Neural cell (in vitro differentiated cells): ENCODE data around the gene SLC25A19. TPM values are rescaled to one million over a fixed set of nuclear protein-coding genes. Genes with fewer than 3 reads are reported as not detected.

Source experiments
- H2AFZ ChIP-seq: fragments of 200-600, 300-800 bp; sonication (generic), shearing (Covaris generic); 2 replicates; pipeline ENCODE4 v1.6.0; 2014; ENCODE audit warnings: low read depth, mild to moderate bottlenecking, antibody characterized with exemption, low read length, moderate library complexity
- H3F3A ChIP-seq: fragments of 200-600 bp; shearing (Covaris generic); 2 replicates; pipeline ENCODE4 v1.6.1; 2016; ENCODE audit warnings: mild to moderate bottlenecking, moderate library complexity, mixed read lengths, antibody characterized with exemption, low read length; ENCODE audit not compliant: insufficient read depth, poor library complexity, severe bottlenecking
- H3K27ac ChIP-seq: fragments of 200-600, 300-800 bp; sonication (generic), shearing (Covaris generic); 2 replicates; pipeline ENCODE4 v1.5.1; 2014; ENCODE audit warnings: mild to moderate bottlenecking, low read length, moderate library complexity
- H3K27me3 ChIP-seq: fragments of 300-800, 200-600 bp; sonication (generic), shearing (Covaris generic); 2 replicates; pipeline ENCODE4 v1.6.0; 2014; ENCODE audit warnings: mild to moderate bottlenecking, low read depth, low read length, moderate library complexity; ENCODE audit not compliant: insufficient read depth
- H3K36me3 ChIP-seq: fragments of 300-800, 200-600 bp; sonication (generic), shearing (Covaris generic); 2 replicates; pipeline ENCODE4 v1.5.1; 2014; ENCODE audit warnings: mild to moderate bottlenecking, antibody characterized with exemption, low read length, moderate library complexity; ENCODE audit not compliant: insufficient read depth
- H3K4me2 ChIP-seq: fragments of 300-800, 200-600 bp; sonication (generic), shearing (Covaris generic); 2 replicates; pipeline ENCODE4 v1.6.0; 2014; ENCODE audit warnings: mild to moderate bottlenecking, low read length
- H3K4me3 ChIP-seq: fragments of 300-800, 200-600 bp; sonication (generic), shearing (Covaris generic); 2 replicates; pipeline ENCODE4 v1.5.1; 2014; ENCODE audit warnings: mild to moderate bottlenecking, low read length, moderate library complexity
- H3K79me2 ChIP-seq: fragments of 200-600 bp; shearing (Covaris generic); replicated peaks from 2 replicates; pipeline ENCODE4 v1.6.0; 2014; ENCODE audit warnings: mild to moderate bottlenecking, low read length, moderate library complexity; ENCODE audit not compliant: insufficient read depth
- H3K9ac ChIP-seq: fragments of 300-800, 200-600 bp; sonication (generic), shearing (Covaris generic); 2 replicates; pipeline ENCODE4 v1.6.1; 2016; ENCODE audit warnings: mild to moderate bottlenecking, low read length, mixed read lengths
- H3K9me2 ChIP-seq: fragments of 200-600 bp; shearing (Covaris generic); 2 replicates; pipeline ENCODE4 v1.6.1; 2016; ENCODE audit warnings: mild to moderate bottlenecking, low read length, mixed read lengths; ENCODE audit not compliant: insufficient read depth
- H3K9me3 ChIP-seq: fragments of 200-600, 300-800 bp; sonication (generic), shearing (Covaris generic); 2 replicates; pipeline ENCODE4 v1.6.1; 2016; ENCODE audit warnings: mild to moderate bottlenecking, mixed run types, low read length, moderate library complexity, mixed read lengths
- H4K20me1 ChIP-seq: fragments of 200-600 bp; shearing (Covaris generic); 2 replicates; pipeline ENCODE4 v1.6.1; 2016; ENCODE audit warnings: mild to moderate bottlenecking, mixed run types; ENCODE audit not compliant: insufficient read depth
- EP300 ChIP-seq: fragments of 450-650 bp; conservative IDR thresholded peaks from 2 replicates; pipeline ENCODE4 v1.6.1; 2014; ENCODE audit warnings: antibody characterized with exemption, mild to moderate bottlenecking, moderate library complexity; ENCODE audit not compliant: poor library complexity, severe bottlenecking
- EZH2 ChIP-seq: fragments of 200-600, 300-800 bp; shearing (Covaris generic), sonication (generic); IDR thresholded peaks from 2 replicates; pipeline ENCODE4 v1.6.1; 2014; ENCODE audit warnings: antibody characterized with exemption, low read length, borderline replicate concordance, mild to moderate bottlenecking; ENCODE audit not compliant: insufficient read depth, poor library complexity, severe bottlenecking
- MXI1 ChIP-seq: fragments of 450-650 bp; conservative IDR thresholded peaks from 2 replicates; pipeline ENCODE4 v1.6.1; 2014; ENCODE audit warnings: antibody characterized with exemption, mild to moderate bottlenecking; ENCODE audit not compliant: poor library complexity, severe bottlenecking
- POLR2AphosphoS5 ChIP-seq: IDR thresholded peaks from 2 replicates; pipeline ENCODE4 v1.6.1; 2012
- RAD21 ChIP-seq: fragments of 450-650 bp; conservative IDR thresholded peaks from 2 replicates; pipeline ENCODE4 v1.6.1; 2014; ENCODE audit warnings: antibody characterized with exemption, mild to moderate bottlenecking, moderate library complexity
- SMC3 ChIP-seq: fragments of 450-650 bp; conservative IDR thresholded peaks from 2 replicates; pipeline ENCODE4 v1.6.1; 2014; ENCODE audit warnings: antibody characterized with exemption, mild to moderate bottlenecking, moderate library complexity; ENCODE audit not compliant: poor library complexity
- TAF1 ChIP-seq: IDR thresholded peaks from 2 replicates; pipeline ENCODE4 v1.6.1; 2012; ENCODE audit warnings: low read depth
- polyA plus RNA-seq: library from polyadenylated mRNA; depleted of rRNA; stranded (reverse); fragments of >200 nt; gene quantifications from 2 replicates; pipeline ENCODE4 v1.2.3, GENCODE V29; 2014
- TF ChIP-seq, protein P1 (sequence below): fragments of 450-650 bp; IDR thresholded peaks from 2 replicates; pipeline ENCODE4 v1.5.1; 2014; ENCODE audit warnings: antibody characterized with exemption, mild to moderate bottlenecking, moderate library complexity; ENCODE audit not compliant: poor library complexity, severe bottlenecking
- TF ChIP-seq, protein P2 (sequence below): IDR thresholded peaks from 2 replicates; pipeline ENCODE4 v1.6.1; 2012; ENCODE audit warnings: borderline replicate concordance

The SLC25A19 gene
- polyA plus RNA-seq, 1 donor from 2014 or later = 13.8 TPM

DNA sequence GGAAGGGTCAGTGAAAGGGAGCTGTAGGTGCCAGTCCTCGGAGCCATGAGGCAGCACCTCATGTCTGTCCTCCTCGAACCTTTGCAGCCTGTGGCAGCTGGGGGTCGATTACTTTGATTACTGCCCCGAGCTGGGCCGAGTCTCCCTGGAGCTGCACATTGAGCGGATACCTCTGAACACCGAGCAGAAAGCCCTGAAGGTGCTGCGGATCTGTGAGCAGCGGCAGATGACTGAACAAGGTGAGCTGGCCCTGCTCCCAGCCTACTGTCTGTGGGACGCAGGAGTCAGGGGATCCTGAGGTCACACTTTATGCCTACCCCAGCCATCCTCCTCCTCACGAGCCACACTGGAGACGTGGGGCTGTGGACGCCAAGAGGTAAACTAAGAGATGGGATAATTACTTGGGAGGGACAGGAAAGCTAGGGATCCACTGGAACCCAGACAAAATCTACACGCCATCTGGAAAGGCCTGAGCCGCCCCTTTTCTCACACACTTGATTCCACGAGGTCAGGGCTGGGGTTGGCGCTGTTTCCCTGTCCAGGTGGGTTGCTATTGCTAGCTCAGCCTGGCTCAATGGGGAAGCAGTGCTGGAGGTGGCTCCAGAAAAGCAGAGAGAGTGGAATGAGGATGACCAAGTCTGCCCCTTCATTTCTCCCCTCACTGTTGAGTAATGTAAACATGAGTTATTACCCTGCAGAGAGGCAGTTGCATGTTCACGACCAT is 57.3 kb downstream of the SLC25A19 start:
- Histone ChIP-seq H3F3A (no peaks in the 10 kb centered on the region), H3K36me3 (peaks cover 5% of the 10 kb centered on the region), H3K27me3 (no peaks in the 10 kb centered on the region), H4K20me1 (no peaks in the 10 kb centered on the region), H3K9me2 (no peaks in the 10 kb centered on the region), H2AFZ (no peak overlapping the region), H3K79me2 (no peaks in the 10 kb centered on the region), H3K27ac (no peak overlapping the region), H3K9ac (no peak overlapping the region), H3K9me3 (no peaks in the 10 kb centered on the region), H3K4me2 (no peak overlapping the region), H3K4me3 (no peak overlapping the region)
- TF ChIP-seq EP300 (no peak), SMC3 (no peak), MXI1 (no peak), RAD21 (no peak), EZH2 (no peak), POLR2AphosphoS5 (no peak), TAF1 (no peak)
- TF ChIP-seq, protein P1, sequence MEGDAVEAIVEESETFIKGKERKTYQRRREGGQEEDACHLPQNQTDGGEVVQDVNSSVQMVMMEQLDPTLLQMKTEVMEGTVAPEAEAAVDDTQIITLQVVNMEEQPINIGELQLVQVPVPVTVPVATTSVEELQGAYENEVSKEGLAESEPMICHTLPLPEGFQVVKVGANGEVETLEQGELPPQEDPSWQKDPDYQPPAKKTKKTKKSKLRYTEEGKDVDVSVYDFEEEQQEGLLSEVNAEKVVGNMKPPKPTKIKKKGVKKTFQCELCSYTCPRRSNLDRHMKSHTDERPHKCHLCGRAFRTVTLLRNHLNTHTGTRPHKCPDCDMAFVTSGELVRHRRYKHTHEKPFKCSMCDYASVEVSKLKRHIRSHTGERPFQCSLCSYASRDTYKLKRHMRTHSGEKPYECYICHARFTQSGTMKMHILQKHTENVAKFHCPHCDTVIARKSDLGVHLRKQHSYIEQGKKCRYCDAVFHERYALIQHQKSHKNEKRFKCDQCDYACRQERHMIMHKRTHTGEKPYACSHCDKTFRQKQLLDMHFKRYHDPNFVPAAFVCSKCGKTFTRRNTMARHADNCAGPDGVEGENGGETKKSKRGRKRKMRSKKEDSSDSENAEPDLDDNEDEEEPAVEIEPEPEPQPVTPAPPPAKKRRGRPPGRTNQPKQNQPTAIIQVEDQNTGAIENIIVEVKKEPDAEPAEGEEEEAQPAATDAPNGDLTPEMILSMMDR = no peak
- TF ChIP-seq, protein P2, sequence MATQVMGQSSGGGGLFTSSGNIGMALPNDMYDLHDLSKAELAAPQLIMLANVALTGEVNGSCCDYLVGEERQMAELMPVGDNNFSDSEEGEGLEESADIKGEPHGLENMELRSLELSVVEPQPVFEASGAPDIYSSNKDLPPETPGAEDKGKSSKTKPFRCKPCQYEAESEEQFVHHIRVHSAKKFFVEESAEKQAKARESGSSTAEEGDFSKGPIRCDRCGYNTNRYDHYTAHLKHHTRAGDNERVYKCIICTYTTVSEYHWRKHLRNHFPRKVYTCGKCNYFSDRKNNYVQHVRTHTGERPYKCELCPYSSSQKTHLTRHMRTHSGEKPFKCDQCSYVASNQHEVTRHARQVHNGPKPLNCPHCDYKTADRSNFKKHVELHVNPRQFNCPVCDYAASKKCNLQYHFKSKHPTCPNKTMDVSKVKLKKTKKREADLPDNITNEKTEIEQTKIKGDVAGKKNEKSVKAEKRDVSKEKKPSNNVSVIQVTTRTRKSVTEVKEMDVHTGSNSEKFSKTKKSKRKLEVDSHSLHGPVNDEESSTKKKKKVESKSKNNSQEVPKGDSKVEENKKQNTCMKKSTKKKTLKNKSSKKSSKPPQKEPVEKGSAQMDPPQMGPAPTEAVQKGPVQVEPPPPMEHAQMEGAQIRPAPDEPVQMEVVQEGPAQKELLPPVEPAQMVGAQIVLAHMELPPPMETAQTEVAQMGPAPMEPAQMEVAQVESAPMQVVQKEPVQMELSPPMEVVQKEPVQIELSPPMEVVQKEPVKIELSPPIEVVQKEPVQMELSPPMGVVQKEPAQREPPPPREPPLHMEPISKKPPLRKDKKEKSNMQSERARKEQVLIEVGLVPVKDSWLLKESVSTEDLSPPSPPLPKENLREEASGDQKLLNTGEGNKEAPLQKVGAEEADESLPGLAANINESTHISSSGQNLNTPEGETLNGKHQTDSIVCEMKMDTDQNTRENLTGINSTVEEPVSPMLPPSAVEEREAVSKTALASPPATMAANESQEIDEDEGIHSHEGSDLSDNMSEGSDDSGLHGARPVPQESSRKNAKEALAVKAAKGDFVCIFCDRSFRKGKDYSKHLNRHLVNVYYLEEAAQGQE = no peak

DNA sequence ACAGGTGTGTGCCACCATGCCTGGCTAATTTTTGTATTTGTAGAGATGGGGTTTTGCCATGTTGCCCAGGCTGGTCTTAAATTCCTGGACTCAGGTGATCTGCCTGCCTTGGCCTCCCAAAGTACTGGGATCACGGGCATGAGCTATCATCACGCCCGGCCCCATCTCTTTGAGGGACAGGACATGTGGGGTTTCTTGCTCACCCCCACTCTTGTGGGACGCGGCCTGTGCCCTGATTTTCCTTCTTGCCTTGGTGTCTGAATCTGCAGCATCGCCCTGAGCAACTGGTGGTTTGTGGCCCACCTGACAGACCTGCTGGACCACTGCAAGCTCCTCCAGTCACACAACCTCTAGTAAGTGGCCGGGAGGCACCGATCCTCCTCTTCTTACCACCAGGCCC is 58.2 kb downstream of the SLC25A19 start:
- no peak for TF ChIP-seq SMC3
- no peak for TF ChIP-seq EZH2
- TF ChIP-seq, protein P1 = no peak
- TF ChIP-seq EP300 = no peak
- TF ChIP-seq RAD21 = no peak
- no peak for TF ChIP-seq MXI1
- TF ChIP-seq POLR2AphosphoS5 = no peak
- no peak for TF ChIP-seq TAF1
- TF ChIP-seq, protein P2 = no peak
- Histone ChIP-seq H3K9ac (no peak overlapping the region), H3K9me3 (no peaks in the 10 kb centered on the region), H3K79me2 (no peaks in the 10 kb centered on the region), H4K20me1 (no peaks in the 10 kb centered on the region), H3F3A (no peaks in the 10 kb centered on the region), H3K27ac (no peak overlapping the region), H3K4me2 (no peak overlapping the region), H3K27me3 (no peaks in the 10 kb centered on the region), H3K9me2 (no peaks in the 10 kb centered on the region), H2AFZ (no peak overlapping the region), H3K36me3 (peaks cover 5% of the 10 kb centered on the region), H3K4me3 (no peak overlapping the region)
